H9 (cell line): ENCODE results near the gene TDRD9. TPM values are rescaled to one million over a fixed set of nuclear protein-coding genes. Genes with fewer than 3 reads are reported as not detected.

Source experiments
- DNase-seq: peaks from one replicate; pipeline ENCODE4 v3.0.0-alpha.2; 2017
- H2AFZ ChIP-seq: one replicate; pipeline ENCODE4 v1.6.1; 2013; ENCODE audit warnings: mild to moderate bottlenecking, low read length, control low read depth, moderate library complexity
- H2AK5ac ChIP-seq: 2 replicates; pipeline ENCODE4 v1.6.1; 2013; ENCODE audit warnings: low read length, control low read depth, mixed read lengths; ENCODE audit not compliant: insufficient read length
- H2BK120ac ChIP-seq: one replicate; pipeline ENCODE4 v1.6.1; 2013; ENCODE audit warnings: low read depth, mild to moderate bottlenecking, low read length, control low read depth, inconsistent platforms; ENCODE audit not compliant: poor library complexity, severe bottlenecking
- H2BK12ac ChIP-seq: 2 replicates; pipeline ENCODE4 v1.6.1; 2013; ENCODE audit warnings: low read length, control low read depth, mixed read lengths, low read depth; ENCODE audit not compliant: insufficient read length
- H2BK15ac ChIP-seq: 2 replicates; pipeline ENCODE4 v1.6.1; 2013; ENCODE audit warnings: low read depth, low read length, control low read depth
- H2BK20ac ChIP-seq: one replicate; pipeline ENCODE4 v1.6.1; 2013; ENCODE audit warnings: low read depth, mild to moderate bottlenecking, low read length, control low read depth, inconsistent platforms; ENCODE audit not compliant: poor library complexity, severe bottlenecking
- H2BK5ac ChIP-seq: 2 replicates; pipeline ENCODE4 v1.6.1; 2013; ENCODE audit warnings: low read length, control low read depth, mixed read lengths; ENCODE audit not compliant: insufficient read length
- H3K14ac ChIP-seq: 2 replicates; pipeline ENCODE4 v1.6.1; 2013; ENCODE audit warnings: low read length, control low read depth; ENCODE audit not compliant: insufficient read depth
- H3K18ac ChIP-seq: 2 replicates; pipeline ENCODE4 v1.6.1; 2013; ENCODE audit warnings: low read depth, mild to moderate bottlenecking, mixed read lengths, low read length, control low read depth; ENCODE audit not compliant: insufficient read length
- H3K23ac ChIP-seq: 2 replicates; pipeline ENCODE4 v1.6.1; 2013; ENCODE audit warnings: low read length, control low read depth, mixed read lengths, low read depth; ENCODE audit not compliant: insufficient read length
- H3K23me2 ChIP-seq: 2 replicates; pipeline ENCODE4 v1.6.1; 2013; ENCODE audit warnings: low read depth, mild to moderate bottlenecking, mixed read lengths, low read length, control low read depth; ENCODE audit not compliant: insufficient read length, poor library complexity, severe bottlenecking
- H3K27ac ChIP-seq: 2 replicates; pipeline ENCODE4 v1.5.1; 2013; ENCODE audit warnings: low read length, control low read depth, mixed read lengths, low read depth; ENCODE audit not compliant: insufficient read length
- H3K27me3 ChIP-seq: 2 replicates; pipeline ENCODE4 v1.6.1; 2013; ENCODE audit warnings: low read length, control low read depth, inconsistent platforms; ENCODE audit not compliant: insufficient read depth
- H3K4ac ChIP-seq: 2 replicates; pipeline ENCODE4 v1.6.1; 2013; ENCODE audit warnings: low read depth, mild to moderate bottlenecking, control low read depth, inconsistent platforms, low read length, moderate library complexity
- H3K4me1 ChIP-seq: 2 replicates; pipeline ENCODE4 v1.6.1; 2013; ENCODE audit warnings: low read length, control low read depth, inconsistent platforms; ENCODE audit not compliant: insufficient read depth
- H3K4me2 ChIP-seq: 2 replicates; pipeline ENCODE4 v1.6.1; 2013; ENCODE audit warnings: low read length, control low read depth, mixed read lengths; ENCODE audit not compliant: insufficient read length, insufficient read depth
- H3K56ac ChIP-seq: 2 replicates; pipeline ENCODE4 v1.6.1; 2013; ENCODE audit warnings: low read depth, mild to moderate bottlenecking, mixed read lengths, low read length, control low read depth; ENCODE audit not compliant: insufficient read length
- H3K79me1 ChIP-seq: 2 replicates; pipeline ENCODE4 v1.6.1; 2013; ENCODE audit warnings: low read depth, mild to moderate bottlenecking, moderate library complexity, low read length, control low read depth, inconsistent platforms; ENCODE audit not compliant: insufficient read depth, poor library complexity, severe bottlenecking
- H3K79me2 ChIP-seq: 2 replicates; pipeline ENCODE4 v1.6.1; 2013; ENCODE audit warnings: low read length, control low read depth, inconsistent platforms; ENCODE audit not compliant: insufficient read depth
- H3K9ac ChIP-seq: 2 replicates; pipeline ENCODE4 v1.6.1; 2013; ENCODE audit warnings: low read length, control low read depth, mixed read lengths; ENCODE audit not compliant: insufficient read length; ENCODE audit errors: extremely low read depth
- H3K9me3 ChIP-seq: one replicate; pipeline ENCODE4 v1.6.1; 2013; ENCODE audit warnings: low read depth, low read length, inconsistent platforms; ENCODE audit not compliant: control insufficient read depth
- H3T11ph ChIP-seq: one replicate; pipeline ENCODE4 v1.6.1; 2013; ENCODE audit warnings: mild to moderate bottlenecking, low read length, control low read depth, inconsistent platforms
- H4K20me1 ChIP-seq: one replicate; pipeline ENCODE4 v1.6.1; 2013; ENCODE audit not compliant: control insufficient read depth, insufficient read length, insufficient read depth
- H4K5ac ChIP-seq: 2 replicates; pipeline ENCODE4 v1.6.1; 2013; ENCODE audit warnings: low read depth, mild to moderate bottlenecking, mixed read lengths, low read length, control low read depth; ENCODE audit not compliant: insufficient read length
- H4K8ac ChIP-seq: replicated peaks from 2 replicates; pipeline ENCODE4 v1.6.1; 2013; ENCODE audit warnings: low read length, control low read depth, mixed read lengths, low read depth; ENCODE audit not compliant: insufficient read length
- H4K91ac ChIP-seq: 2 replicates; pipeline ENCODE4 v1.6.1; 2013; ENCODE audit warnings: low read depth, mild to moderate bottlenecking, moderate library complexity, mixed read lengths, low read length, control low read depth; ENCODE audit not compliant: insufficient read length
- H3K27ac Mint-ChIP-seq, 3 experiments: 2 replicates in 2 of 3; 3 replicates in 1 of 3; pipeline ENCODE4 v1.8.0; 2020 to 2021; ENCODE audit warnings: mixed read lengths in 3 of 3, mild to moderate bottlenecking in 1 of 3, moderate library complexity in 1 of 3
- H3K27me3 Mint-ChIP-seq: 2 replicates; pipeline ENCODE4 v1.8.0; 2021; ENCODE audit warnings: low read depth, mild to moderate bottlenecking, moderate library complexity, mixed read lengths
- H3K36me3 Mint-ChIP-seq, 3 experiments: 2 replicates in 2 of 3; 3 replicates in 1 of 3; pipeline ENCODE4 v1.8.0; 2020 to 2021; ENCODE audit warnings: low read depth in 3 of 3, mixed read lengths in 3 of 3; ENCODE audit not compliant: insufficient read depth in 1 of 3
- H3K4me1 Mint-ChIP-seq, 2 experiments: 2 replicates each; pipeline ENCODE4 v1.8.0; 2020; ENCODE audit warnings: mixed read lengths in 2 of 2
- H3K4me3 Mint-ChIP-seq, 2 experiments: 2 replicates in 1 of 2; 3 replicates in 1 of 2; pipeline ENCODE4 v1.8.0; 2020 to 2021; ENCODE audit warnings: mild to moderate bottlenecking in 2 of 2, mixed read lengths in 2 of 2, moderate library complexity in 1 of 2
- H3K9me3 Mint-ChIP-seq, 2 experiments: 2 replicates in 1 of 2; 3 replicates in 1 of 2; pipeline ENCODE4 v1.8.0; 2020; ENCODE audit warnings: mild to moderate bottlenecking in 2 of 2, mixed read lengths in 2 of 2, moderate library complexity in 1 of 2
- CTCF ChIP-seq: fragments of 200-600 bp; sonication (generic); conservative IDR thresholded peaks from 3 replicates; pipeline ENCODE4 v1.8.0; 2021; ENCODE audit warnings: antibody characterized with exemption, mild to moderate bottlenecking
- WGBS: extraction: QIAGEN DNeasy Blood & Tissue Kit; methylation state at CpG from one replicate; pipeline ENCODE4 v1.1.7; 2013; ENCODE audit warnings: missing lambda C conversion rate, low lambda C conversion rate, mixed read lengths; ENCODE audit not compliant: insufficient read length; ENCODE audit errors: extremely low coverage; 5-methylcytosine and 5-hydroxymethylcytosine counted together
- total RNA-seq: library from RNA; stranded (reverse); gene quantifications from 2 replicates; pipeline ENCODE4 v1.2.1, GENCODE V29; 2021

Gene TDRD9
- total RNA-seq, 1 experiment from 2014 or later = not detected

- Histone ChIP-seq H4K5ac (no peak overlapping the region), H4K20me1 (no peaks in the 10 kb centered on the region), H3K9ac (no peak overlapping the region), H3K23ac (no peak overlapping the region), H4K91ac (no peak overlapping the region), H3T11ph (no peak overlapping the region), H3K4ac (no peak overlapping the region), H3K27me3 (no peaks in the 10 kb centered on the region), H3K4me2 (no peak overlapping the region), H2AFZ (no peak overlapping the region), H3K23me2 (no peaks in the 10 kb centered on the region), H3K9me3 (no peaks in the 10 kb centered on the region), H4K8ac (no peak overlapping the region), H2BK15ac (no peak overlapping the region), H2BK5ac (no peak overlapping the region), H3K4me1 (no peaks in the 10 kb centered on the region), H3K14ac (no peak overlapping the region), H3K27ac (no peak overlapping the region), H3K56ac (no peak overlapping the region), H2BK20ac (no peak overlapping the region), H3K79me2 (no peaks in the 10 kb centered on the region), H2AK5ac (no peak overlapping the region), H3K79me1 (no peaks in the 10 kb centered on the region), H2BK12ac (no peak overlapping the region), H3K18ac (no peak overlapping the region), H2BK120ac (no peak overlapping the region)
- DNase-seq = no peak
- no peak overlapping the region for H3K27ac Mint-ChIP-seq
- peaks cover 7% of the 10 kb centered on the region for H3K27me3 Mint-ChIP-seq
- no peak for TF ChIP-seq CTCF
- H3K36me3 Mint-ChIP-seq = no peaks in the 10 kb centered on the region
- no CpG with 5 or more reads among the region's 1 CpG for WGBS
- no peak overlapping the region for H3K4me3 Mint-ChIP-seq
- no peaks in the 10 kb centered on the region for H3K9me3 Mint-ChIP-seq
- no peaks in the 10 kb centered on the region for H3K4me1 Mint-ChIP-seq
These were observed 81.0 kb downstream of the TDRD9 start for GRCh38 chr14:104009297-104009696.
